GM18517 (cell line): Measurements from ENCODE around the gene AKT3.

ENCODE experiments used
- ATAC-seq: cut with Tn5 transposase; IDR thresholded peaks from one replicate; pipeline ENCODE4 v1.9.1; 2021; ENCODE audit warnings: mild to moderate bottlenecking, moderate library complexity; ENCODE audit not compliant: unreplicated experiment

The AKT3 gene

GRCh38 chr1:243735457-243735856, 114.6 kb downstream of the AKT3 start:
- no peak for ATAC-seq

GRCh38 chr1:243734308-243734695, 115.7 kb downstream of the AKT3 start:
- no peak for ATAC-seq

GRCh38 chr1:243733670-243734307, 116.3 kb downstream of the AKT3 start:
- no peak for ATAC-seq

GRCh38 chr1:243732637-243733036, 117.4 kb downstream of the AKT3 start:
- ATAC-seq: no peak

- ATAC-seq: no peak
Observed at GRCh38 chr1:243731974-243732625, 117.9 kb downstream of the AKT3 start.

- ATAC-seq: no peak
Observed at GRCh38 chr1:243731301-243731891, 118.6 kb downstream of the AKT3 start.

GRCh38 chr1:243730487-243731150, 119.4 kb downstream of the AKT3 start:
- ATAC-seq: no peak

- ATAC-seq: no peak
Observed at GRCh38 chr1:243729956-243730355, 120.1 kb downstream of the AKT3 start.

- ATAC-seq: peak; percentile 90
Observed at GRCh38 chr1:243727503-243728203, 122.4 kb downstream of the AKT3 start.

GRCh38 chr1:243726806-243727502, 123.1 kb downstream of the AKT3 start:
- ATAC-seq: peak; percentile 22

- ATAC-seq: no peak
Observed at GRCh38 chr1:243725846-243726245, 124.2 kb downstream of the AKT3 start.

- ATAC-seq: no peak
Observed at GRCh38 chr1:243725075-243725474, 125.0 kb downstream of the AKT3 start.

GRCh38 chr1:243723458-243724043, 126.5 kb downstream of the AKT3 start:
- no peak for ATAC-seq

GRCh38 chr1:243723050-243723449, 127.0 kb downstream of the AKT3 start:
- ATAC-seq: no peak

GRCh38 chr1:243719476-243719875, 130.6 kb downstream of the AKT3 start:
- no peak for ATAC-seq

- ATAC-seq: no peak
Observed at GRCh38 chr1:243718893-243719292, 131.2 kb downstream of the AKT3 start.

- no peak for ATAC-seq
Observed at GRCh38 chr1:243718022-243718421, 132.0 kb downstream of the AKT3 start.

GRCh38 chr1:243716906-243717305, 133.1 kb downstream of the AKT3 start:
- no peak for ATAC-seq

- ATAC-seq: no peak
Observed at GRCh38 chr1:243715285-243715684, 134.8 kb downstream of the AKT3 start.

- no peak for ATAC-seq
Observed at GRCh38 chr1:243713470-243714186, 136.4 kb downstream of the AKT3 start.
